Progenitor cell of endocrine pancreas (in vitro differentiated cells): Measurements from ENCODE around the gene PEA15. TPM values are rescaled to one million over a fixed set of nuclear protein-coding genes. Genes with fewer than 3 reads are reported as not detected.

Experiments used
- DNase-seq: peaks from one replicate; pipeline ENCODE4 v3.0.0; 2021; ENCODE audit warnings: low spot score; ENCODE audit not compliant: unreplicated experiment
- H3K27ac Mint-ChIP-seq: 2 replicates; pipeline ENCODE4 v1.8.0; 2021; ENCODE audit warnings: mild to moderate bottlenecking, moderate library complexity, mixed read lengths
- H3K27me3 Mint-ChIP-seq: 2 replicates; pipeline ENCODE4 v1.8.0; 2021; ENCODE audit warnings: mixed read lengths
- H3K36me3 Mint-ChIP-seq: 2 replicates; pipeline ENCODE4 v1.8.0; 2022; ENCODE audit warnings: mixed read lengths; ENCODE audit not compliant: insufficient read depth
- H3K4me1 Mint-ChIP-seq: 2 replicates; pipeline ENCODE4 v1.8.0; 2021; ENCODE audit warnings: low read depth, mixed read lengths
- H3K4me3 Mint-ChIP-seq: 2 replicates; pipeline ENCODE4 v1.8.0; 2021; ENCODE audit warnings: low read depth, mild to moderate bottlenecking, moderate library complexity, mixed read lengths
- H3K9me3 Mint-ChIP-seq: 2 replicates; pipeline ENCODE4 v1.8.0; 2021; ENCODE audit warnings: low read depth, mixed read lengths
- total RNA-seq: library from RNA; stranded (reverse); gene quantifications from 2 replicates; pipeline ENCODE4 v1.2.1, GENCODE V29; 2021
- TF ChIP-seq, protein P1 (sequence below): fragments of 200-600 bp; sonication (generic); IDR thresholded peaks from one replicate; pipeline ENCODE4 v1.5.0; 2021; ENCODE audit warnings: antibody characterized with exemption, mild to moderate bottlenecking; ENCODE audit not compliant: unreplicated experiment

PEA15 gene
- total RNA-seq, 1 donor from 2014 or later: 37.6 TPM

GRCh38 chr1:160216301-160216700 is 11.1 kb downstream of the PEA15 start:
- TF ChIP-seq, protein P1, sequence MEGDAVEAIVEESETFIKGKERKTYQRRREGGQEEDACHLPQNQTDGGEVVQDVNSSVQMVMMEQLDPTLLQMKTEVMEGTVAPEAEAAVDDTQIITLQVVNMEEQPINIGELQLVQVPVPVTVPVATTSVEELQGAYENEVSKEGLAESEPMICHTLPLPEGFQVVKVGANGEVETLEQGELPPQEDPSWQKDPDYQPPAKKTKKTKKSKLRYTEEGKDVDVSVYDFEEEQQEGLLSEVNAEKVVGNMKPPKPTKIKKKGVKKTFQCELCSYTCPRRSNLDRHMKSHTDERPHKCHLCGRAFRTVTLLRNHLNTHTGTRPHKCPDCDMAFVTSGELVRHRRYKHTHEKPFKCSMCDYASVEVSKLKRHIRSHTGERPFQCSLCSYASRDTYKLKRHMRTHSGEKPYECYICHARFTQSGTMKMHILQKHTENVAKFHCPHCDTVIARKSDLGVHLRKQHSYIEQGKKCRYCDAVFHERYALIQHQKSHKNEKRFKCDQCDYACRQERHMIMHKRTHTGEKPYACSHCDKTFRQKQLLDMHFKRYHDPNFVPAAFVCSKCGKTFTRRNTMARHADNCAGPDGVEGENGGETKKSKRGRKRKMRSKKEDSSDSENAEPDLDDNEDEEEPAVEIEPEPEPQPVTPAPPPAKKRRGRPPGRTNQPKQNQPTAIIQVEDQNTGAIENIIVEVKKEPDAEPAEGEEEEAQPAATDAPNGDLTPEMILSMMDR: no peak
- Mint-ChIP-seq H3K9me3 (no peaks in the 10 kb centered on the region), H3K36me3 (peaks cover 23% of the 10 kb centered on the region), H3K27ac (no peak overlapping the region), H3K27me3 (no peaks in the 10 kb centered on the region), H3K4me3 (no peak overlapping the region), H3K4me1 (no peaks in the 10 kb centered on the region)
- no peak for DNase-seq

DNA sequence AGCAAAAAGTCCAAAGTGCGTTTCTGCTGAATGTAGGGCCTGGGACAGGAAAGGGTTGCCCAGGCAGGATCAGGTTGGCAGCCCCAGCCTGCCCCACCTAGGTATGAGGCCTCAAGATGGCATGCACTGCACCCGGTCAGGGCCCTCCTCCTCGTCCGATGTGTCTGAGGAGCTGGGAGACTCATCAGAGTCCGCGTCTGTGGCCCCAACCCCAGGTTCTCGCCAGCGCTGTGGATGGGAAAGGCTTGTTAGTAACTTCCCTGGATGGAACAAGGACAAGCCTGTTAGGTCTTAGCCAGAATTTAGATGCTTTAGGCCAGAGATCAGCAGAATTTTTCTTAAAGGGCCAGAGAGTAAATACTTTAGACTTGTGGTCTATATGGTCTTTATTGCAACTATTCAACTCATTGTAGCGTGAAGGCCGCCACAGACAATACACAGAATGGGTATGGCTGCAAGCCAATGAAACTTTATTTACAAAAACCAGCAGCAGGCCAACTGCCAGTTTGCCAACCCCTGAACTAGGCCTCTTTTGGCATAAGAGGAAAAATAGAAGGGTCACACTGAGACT is 12.4 kb downstream of the PEA15 start:
- Mint-ChIP-seq H3K27me3 (no peaks in the 10 kb centered on the region), H3K36me3 (peaks cover 22% of the 10 kb centered on the region), H3K4me3 (no peak overlapping the region), H3K27ac (no peak overlapping the region), H3K4me1 (no peaks in the 10 kb centered on the region), H3K9me3 (no peaks in the 10 kb centered on the region)
- TF ChIP-seq, protein P1: no peak
- no peak for DNase-seq

DNA sequence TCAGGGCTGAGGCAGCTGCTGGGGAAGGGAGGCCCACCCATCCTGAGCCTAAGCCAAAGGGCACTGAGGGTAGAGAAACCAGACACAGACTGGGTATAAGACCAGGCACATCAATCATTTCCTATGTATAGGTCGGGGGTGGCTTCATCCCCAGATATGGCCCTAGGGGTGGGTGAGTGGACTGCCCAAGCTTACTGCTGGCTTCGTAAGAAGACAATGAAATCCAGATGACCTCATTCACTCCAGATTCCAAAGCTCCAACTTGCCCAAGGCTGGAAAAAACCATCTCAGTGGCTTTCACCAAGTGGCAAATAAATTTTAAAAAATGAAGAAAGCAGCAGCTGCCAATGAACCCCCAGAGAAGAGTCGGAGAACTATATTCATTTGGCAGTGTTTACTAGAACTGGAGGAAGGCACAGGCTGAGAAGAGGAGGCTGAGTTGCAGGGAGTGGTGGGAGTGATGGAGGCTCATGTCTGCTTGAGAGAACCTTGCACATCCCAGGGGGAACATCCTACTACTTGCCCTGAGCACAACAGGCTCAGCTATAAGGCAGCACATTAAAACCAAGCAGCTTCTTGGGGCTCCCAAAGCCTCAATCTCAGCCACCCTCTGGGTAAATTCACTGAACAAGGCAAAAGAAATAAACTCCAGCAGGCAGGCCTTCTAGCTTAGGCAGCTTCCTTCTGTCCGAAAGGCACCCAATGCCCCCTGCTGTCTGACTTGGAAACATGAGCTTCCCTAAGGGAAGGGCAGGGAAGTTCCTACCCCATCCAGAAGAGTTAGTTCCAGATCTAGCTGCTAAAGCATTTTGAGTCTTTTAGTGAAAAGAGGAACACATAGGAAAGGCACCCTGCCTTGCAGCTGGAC is 14.1 kb downstream of the PEA15 start:
- Mint-ChIP-seq H3K36me3 (peaks cover 23% of the 10 kb centered on the region), H3K27ac (no peak overlapping the region), H3K27me3 (no peaks in the 10 kb centered on the region), H3K4me1 (no peaks in the 10 kb centered on the region), H3K4me3 (no peak overlapping the region), H3K9me3 (no peaks in the 10 kb centered on the region)
- TF ChIP-seq, protein P1: peak; percentile 57
- DNase-seq: no peak

- Mint-ChIP-seq H3K36me3 (peaks cover 25% of the 10 kb centered on the region), H3K4me3 (no peak overlapping the region), H3K27ac (no peak overlapping the region), H3K4me1 (no peaks in the 10 kb centered on the region), H3K9me3 (no peaks in the 10 kb centered on the region), H3K27me3 (no peaks in the 10 kb centered on the region)
- no peak for DNase-seq
- TF ChIP-seq, protein P1: no peak
Observed at GRCh38 chr1:160220301-160220700, 15.1 kb downstream of the PEA15 start.

DNA sequence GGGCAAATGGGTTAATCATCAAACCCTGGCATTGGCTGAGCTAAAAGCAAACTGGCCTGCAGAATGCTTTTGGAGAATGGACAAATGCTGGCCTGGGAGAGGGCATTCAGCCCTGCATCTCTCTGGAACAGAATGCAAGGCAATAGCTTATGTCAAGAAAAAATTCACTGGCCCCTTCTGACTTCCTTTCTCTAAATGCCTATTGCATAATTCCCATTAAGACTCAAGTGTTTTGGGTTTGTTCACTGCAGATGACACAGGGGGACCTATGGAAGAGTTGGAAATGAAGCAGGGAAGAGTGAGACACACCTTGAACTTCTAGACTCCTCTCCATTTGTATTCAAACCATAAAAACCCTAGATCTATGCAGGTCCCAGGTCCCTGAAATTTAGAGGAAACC is 15.9 kb downstream of the PEA15 start:
- peaks cover 23% of the 10 kb centered on the region for H3K36me3 Mint-ChIP-seq
- H3K4me1 Mint-ChIP-seq: no peaks in the 10 kb centered on the region
- H3K27me3 Mint-ChIP-seq: no peaks in the 10 kb centered on the region
- no peak overlapping the region for H3K4me3 Mint-ChIP-seq
- H3K9me3 Mint-ChIP-seq: no peaks in the 10 kb centered on the region
- no peak overlapping the region for H3K27ac Mint-ChIP-seq
- TF ChIP-seq, protein P1: no peak
- no peak for DNase-seq
